Measurements from ENCODE around the gene CUL5.

CUL5 gene

DNA sequence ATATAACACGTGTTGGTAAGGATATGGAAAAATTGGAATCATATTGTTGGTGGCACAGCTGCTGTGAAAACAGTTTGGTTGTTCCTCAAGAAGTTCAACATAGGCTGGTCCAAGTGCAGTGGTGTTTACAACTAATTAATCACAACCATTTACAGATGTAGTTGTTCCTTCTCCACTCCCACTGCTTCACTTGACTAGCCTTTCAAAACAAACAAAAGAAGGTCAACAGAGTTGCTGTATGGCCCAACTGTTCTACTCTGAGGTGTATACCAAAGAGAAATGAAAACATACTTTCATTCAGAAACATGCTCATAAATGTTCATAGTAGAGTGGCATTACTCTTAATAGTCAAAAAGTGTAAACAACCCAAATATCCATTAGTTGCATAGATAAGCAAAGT, 76.1 kb downstream of the CUL5 start:
- H3K4me3 ChIP-seq (ENCODE audit: low read depth, low read length): no peak overlapping the region
- peak; percentile 31 for DNase-seq (ENCODE audit: low read depth)
- TF ChIP-seq, protein P1, sequence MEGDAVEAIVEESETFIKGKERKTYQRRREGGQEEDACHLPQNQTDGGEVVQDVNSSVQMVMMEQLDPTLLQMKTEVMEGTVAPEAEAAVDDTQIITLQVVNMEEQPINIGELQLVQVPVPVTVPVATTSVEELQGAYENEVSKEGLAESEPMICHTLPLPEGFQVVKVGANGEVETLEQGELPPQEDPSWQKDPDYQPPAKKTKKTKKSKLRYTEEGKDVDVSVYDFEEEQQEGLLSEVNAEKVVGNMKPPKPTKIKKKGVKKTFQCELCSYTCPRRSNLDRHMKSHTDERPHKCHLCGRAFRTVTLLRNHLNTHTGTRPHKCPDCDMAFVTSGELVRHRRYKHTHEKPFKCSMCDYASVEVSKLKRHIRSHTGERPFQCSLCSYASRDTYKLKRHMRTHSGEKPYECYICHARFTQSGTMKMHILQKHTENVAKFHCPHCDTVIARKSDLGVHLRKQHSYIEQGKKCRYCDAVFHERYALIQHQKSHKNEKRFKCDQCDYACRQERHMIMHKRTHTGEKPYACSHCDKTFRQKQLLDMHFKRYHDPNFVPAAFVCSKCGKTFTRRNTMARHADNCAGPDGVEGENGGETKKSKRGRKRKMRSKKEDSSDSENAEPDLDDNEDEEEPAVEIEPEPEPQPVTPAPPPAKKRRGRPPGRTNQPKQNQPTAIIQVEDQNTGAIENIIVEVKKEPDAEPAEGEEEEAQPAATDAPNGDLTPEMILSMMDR (IDR thresholded peaks at IDR 0.05; ENCODE audit: control insufficient read depth, extremely low read depth, insufficient read depth): no peak

DNA sequence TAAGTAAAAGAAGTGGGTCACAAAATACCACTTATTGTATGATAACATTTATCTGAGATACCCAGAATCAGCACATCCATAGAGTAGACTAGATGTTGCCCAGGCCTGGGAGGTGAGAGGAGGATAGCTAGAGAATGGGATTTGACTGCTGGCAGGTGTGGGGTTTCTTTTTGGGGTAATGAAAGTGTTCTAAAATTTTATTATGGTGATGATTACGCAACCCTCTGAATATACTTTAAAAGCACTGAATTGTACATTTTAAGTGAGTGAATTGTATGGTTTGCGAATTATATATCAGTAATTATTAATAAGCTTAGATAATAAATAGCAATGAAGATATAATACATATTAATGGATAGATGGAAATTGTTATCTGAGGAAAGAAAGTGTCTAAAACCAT, 77.0 kb downstream of the CUL5 start:
- H3K4me3 ChIP-seq (ENCODE audit: low read depth, low read length): no peak overlapping the region
- TF ChIP-seq, protein P1 (IDR thresholded peaks at IDR 0.05; ENCODE audit: control insufficient read depth, extremely low read depth, insufficient read depth): no peak
- DNase-seq (ENCODE audit: low read depth): no peak

DNA sequence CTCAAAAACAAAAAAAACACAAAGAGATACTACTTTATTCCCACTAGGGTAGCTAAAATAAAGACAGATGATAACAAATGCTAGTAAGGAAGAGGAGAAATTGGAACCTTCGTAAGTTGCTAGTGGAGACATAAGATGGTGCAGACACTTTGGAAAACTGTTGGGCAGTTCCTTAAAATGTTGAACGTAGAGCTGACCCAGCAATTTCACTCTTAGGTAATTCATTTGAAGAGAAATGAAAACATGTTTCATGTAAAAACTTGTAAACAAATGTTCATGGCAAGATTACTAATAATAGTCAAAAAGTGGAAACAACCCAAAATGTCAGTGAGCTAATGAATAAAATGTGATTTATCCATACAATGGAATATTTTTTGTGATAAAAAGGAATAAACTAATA, 83.4 kb downstream of the CUL5 start:
- DNase-seq (ENCODE audit: low read depth): no peak
- TF ChIP-seq, protein P1 (IDR thresholded peaks at IDR 0.05; ENCODE audit: control insufficient read depth, extremely low read depth, insufficient read depth): no peak
- H3K4me3 ChIP-seq (ENCODE audit: low read depth, low read length): no peak overlapping the region

DNA sequence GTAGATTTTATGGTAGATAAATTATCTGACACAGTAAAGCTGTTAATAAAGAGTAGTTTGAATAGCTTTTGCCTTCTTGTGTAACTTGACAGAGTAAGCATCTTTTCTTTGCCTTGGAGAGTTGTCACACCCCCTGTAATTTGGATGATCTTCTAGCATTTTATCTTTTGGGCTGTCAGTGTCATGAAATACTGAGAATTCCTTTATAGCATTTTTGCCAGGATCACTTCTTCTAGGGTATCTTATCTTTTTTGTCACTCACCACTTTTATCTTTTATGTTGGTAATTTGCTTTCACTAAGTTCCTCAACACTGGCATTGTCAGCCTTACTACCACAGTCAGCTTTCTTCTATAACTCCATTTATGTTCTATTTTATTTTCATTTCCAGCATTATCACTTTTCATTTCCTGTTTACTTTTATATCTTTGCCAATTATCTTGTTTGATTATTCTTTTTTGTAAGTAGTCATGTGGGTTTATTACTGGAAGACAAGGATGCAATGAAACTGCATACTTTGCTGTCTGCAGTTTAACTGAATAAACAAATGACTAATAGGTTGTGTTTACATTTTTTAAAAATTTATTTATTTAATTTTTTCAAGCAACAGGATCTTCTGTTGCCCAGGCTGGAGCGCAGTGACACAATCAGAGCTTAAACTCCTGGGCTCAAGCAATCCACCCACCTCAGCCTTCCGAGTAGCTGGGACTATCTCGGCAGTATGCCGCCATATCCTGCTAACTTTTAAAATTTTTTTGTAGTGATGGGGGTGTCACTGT, 84.6 kb downstream of the CUL5 start:
- H3K4me3 ChIP-seq (ENCODE audit: low read depth, low read length): no peak overlapping the region
- DNase-seq (ENCODE audit: low read depth): peak; percentile 98
- TF ChIP-seq, protein P1 (IDR thresholded peaks at IDR 0.05; ENCODE audit: control insufficient read depth, extremely low read depth, insufficient read depth): no peak

DNA sequence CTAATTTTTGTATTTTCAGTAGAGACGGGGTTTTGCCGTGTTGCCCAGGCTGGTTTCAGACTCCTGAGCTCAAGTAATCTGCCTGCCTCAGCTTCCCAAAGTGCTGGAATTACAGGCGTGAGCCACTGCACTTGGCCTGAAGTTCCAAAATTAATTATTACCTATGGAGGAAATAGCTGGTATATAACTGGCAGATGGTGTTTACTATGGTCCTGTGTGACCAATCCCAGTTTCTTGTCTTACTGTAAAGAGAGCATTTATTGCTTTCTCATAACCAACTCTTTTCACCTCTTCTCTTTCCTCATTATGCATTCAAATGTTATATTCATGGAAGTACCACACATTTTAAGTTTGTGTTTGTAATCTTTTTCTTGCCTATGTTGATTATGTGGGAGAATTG, 88.5 kb downstream of the CUL5 start:
- TF ChIP-seq, protein P1 (IDR thresholded peaks at IDR 0.05; ENCODE audit: control insufficient read depth, extremely low read depth, insufficient read depth): no peak
- DNase-seq (ENCODE audit: low read depth): no peak
- no peak overlapping the region for H3K4me3 ChIP-seq (ENCODE audit: low read depth, low read length)

DNA sequence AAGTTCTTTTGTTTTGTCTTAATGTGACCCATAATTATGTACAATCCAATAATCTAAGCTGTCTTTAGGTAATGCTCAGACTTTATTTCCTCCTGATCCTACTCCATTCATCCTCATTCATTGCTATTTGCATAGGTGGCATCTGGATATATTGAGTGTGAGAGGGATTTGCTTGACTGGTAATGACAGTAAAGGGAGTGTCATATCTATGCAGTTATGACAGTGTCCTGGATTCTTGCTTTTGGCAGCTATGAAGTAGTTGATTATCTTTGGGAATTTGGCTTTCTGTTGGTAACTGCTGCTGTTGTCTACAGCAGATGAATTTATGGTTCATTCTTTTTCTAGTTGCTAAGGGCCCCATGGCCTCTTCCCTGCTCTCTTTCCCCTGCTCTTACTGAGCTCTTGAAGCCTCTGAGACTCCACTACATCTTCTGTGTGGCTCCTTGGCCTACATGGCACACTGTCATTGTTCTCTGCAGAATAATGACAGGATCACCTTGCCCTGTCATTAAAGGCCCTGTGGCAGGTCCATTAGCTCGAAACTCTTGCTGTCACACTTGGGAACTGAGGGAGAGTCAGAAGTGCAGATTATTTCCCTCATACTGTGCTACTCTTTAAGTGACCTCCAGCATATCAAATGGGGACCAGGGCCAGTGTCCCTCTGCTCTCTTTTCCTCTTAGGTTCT, 92.5 kb downstream of the CUL5 start:
- no peak overlapping the region for H3K4me3 ChIP-seq (ENCODE audit: low read depth, low read length)
- TF ChIP-seq, protein P1 (IDR thresholded peaks at IDR 0.05; ENCODE audit: control insufficient read depth, extremely low read depth, insufficient read depth): no peak
- no peak for DNase-seq (ENCODE audit: low read depth)

Measured in LNCaP clone FGC (cell line).